GM12878 (cell line): Measurements from ENCODE around the gene ZNF837. TPM values are rescaled to one million over a fixed set of nuclear protein-coding genes. Genes with fewer than 3 reads are reported as not detected.
A peak's percentile ranks its signal among the peaks of the same experiment; 100 is the strongest.
"Not testable (repeated sequence)": the region's sequence is repeated elsewhere in the genome, so short reads cannot be mapped to it uniquely, and the experiment has no call there.

Experiments
- ATAC-seq: fragments of 200-7000 bp; cut with Tn5 transposase; 3 replicates; pipeline ENCODE4 v1.9.1; 2020; ENCODE audit warnings: mild to moderate bottlenecking, moderate library complexity
- BruUV-seq: library from RNA; stranded (reverse); fragments of 400-500 nt; replicated peaks from 2 replicates; lab custom pipeline; 2021; lab: Mats Ljungman, UMichigan
- CTCF ChIA-PET: fragments of 300-600 bp; sonication (Branson Sonifier 250); formaldehyde crosslinking; extraction: SDS; loops from one replicate; lab custom pipeline; 2021; ENCODE audit warnings: inconsistent platforms; lab: Yijun Ruan, JAX
- POLR2A ChIA-PET: fragments of 350-600 bp; formaldehyde crosslinking; extraction: SDS; loops from one replicate; lab custom pipeline; 2021; ENCODE audit warnings: inconsistent platforms; lab: Charles Lee
- RAD21 ChIA-PET: fragments of 300-600 bp; sonication (Branson Sonifier 250); formaldehyde crosslinking; loops from one replicate; lab custom pipeline; 2023; ENCODE audit warnings: antibody characterized with exemption; ENCODE audit not compliant: unreplicated experiment; lab: Charles Lee
- SMC1A ChIA-PET: fragments of 300-600 bp; sonication (Branson Sonifier 250); formaldehyde crosslinking; loops from one replicate; lab custom pipeline; 2023; ENCODE audit not compliant: unreplicated experiment, uncharacterized antibody; lab: Charles Lee
- DNase-seq: peaks from one replicate; pipeline ENCODE4 v3.0.0-alpha.2; 2011; ENCODE audit warnings: low read depth, low spot score
- FAIRE-seq: peaks from 3 replicates; lab custom pipeline; 2011; peaks lifted over from hg19 to GRCh38; lab: Jason Lieb, UNC
- H2AFZ ChIP-seq: 2 replicates; pipeline ENCODE4 v1.6.0; 2011; ENCODE audit warnings: low read depth, low read length, control low read depth; ENCODE audit not compliant: control insufficient read depth
- H3K27ac ChIP-seq: 2 replicates; pipeline ENCODE4 v1.5.1; 2011; ENCODE audit warnings: control low read depth; ENCODE audit not compliant: control insufficient read depth, insufficient read depth
- H3K27me3 ChIP-seq, 2 experiments: replicated peaks in 1 of 2; 2 replicates each; pipeline versions ENCODE4 v1.6.0 to v1.6.1; 2011; ENCODE audit warnings: low read length in 1 of 2; ENCODE audit not compliant: control insufficient read depth in 2 of 2, insufficient read depth in 2 of 2
- H3K36me3 ChIP-seq, 2 experiments: 2 replicates each; pipeline ENCODE4 v1.5.1; 2011; ENCODE audit warnings: low read length in 1 of 2; ENCODE audit not compliant: control insufficient read depth in 2 of 2, insufficient read depth in 2 of 2
- H3K4me1 ChIP-seq: 2 replicates; pipeline ENCODE4 v1.6.1; 2011; ENCODE audit warnings: mild to moderate bottlenecking, low read length, moderate library complexity, mixed read lengths; ENCODE audit not compliant: control insufficient read depth, insufficient read depth
- H3K4me2 ChIP-seq: 2 replicates; pipeline ENCODE4 v1.6.0; 2011; ENCODE audit warnings: control low read depth; ENCODE audit not compliant: control insufficient read depth, insufficient read depth
- H3K4me3 ChIP-seq: fragments of 200-600 bp; sonication (generic); 2 replicates; pipeline ENCODE4 v1.5.1; 2016
- H3K79me2 ChIP-seq: 2 replicates; pipeline ENCODE4 v1.6.0; 2011; ENCODE audit warnings: low read length; ENCODE audit not compliant: control insufficient read depth, insufficient read depth
- H3K9ac ChIP-seq: 2 replicates; pipeline ENCODE4 v1.8.0; 2011; ENCODE audit warnings: low read length, control low read depth, mixed read lengths; ENCODE audit not compliant: control insufficient read depth, insufficient read depth
- H3K9me3 ChIP-seq: replicated peaks from 3 replicates; pipeline ENCODE4 v1.5.1; 2011; ENCODE audit warnings: mild to moderate bottlenecking, low read length; ENCODE audit not compliant: control insufficient read depth, insufficient read depth
- H4K20me1 ChIP-seq: 2 replicates; pipeline ENCODE4 v1.6.0; 2011; ENCODE audit not compliant: control insufficient read depth, insufficient read depth
- CHD1 ChIP-seq: IDR thresholded peaks from 2 replicates; pipeline ENCODE4 v1.6.1; 2012; ENCODE audit warnings: low read depth, low read length, improper control_type of control experiment
- CHD4 ChIP-seq: fragments of 200-600 bp; sonication (generic); IDR thresholded peaks from 2 replicates; pipeline ENCODE4 v1.6.1; 2016; ENCODE audit warnings: mild to moderate bottlenecking
- DPF2 ChIP-seq: fragments of 450-650 bp; IDR thresholded peaks from 2 replicates; pipeline ENCODE4 v1.6.1; 2017; ENCODE audit warnings: mild to moderate bottlenecking
- EED ChIP-seq: sonication (generic); IDR thresholded peaks from 2 replicates; pipeline ENCODE4 v1.6.1; 2016; ENCODE audit warnings: antibody characterized with exemption, low read depth
- GABPA ChIP-seq: IDR thresholded peaks from 2 replicates; pipeline ENCODE4 v1.6.1; 2014; ENCODE audit warnings: antibody characterized with exemption, low read depth, mild to moderate bottlenecking, inconsistent platforms
- HDGF ChIP-seq: fragments of 450-650 bp; IDR thresholded peaks from 2 replicates; pipeline ENCODE4 v1.6.1; 2016; ENCODE audit warnings: antibody characterized with exemption
- NR2F1 ChIP-seq: fragments of 450-650 bp; conservative IDR thresholded peaks from 2 replicates; pipeline ENCODE4 v1.6.1; 2017; ENCODE audit warnings: mild to moderate bottlenecking
- POLR2A ChIP-seq: IDR thresholded peaks from 2 replicates; pipeline ENCODE4 v1.6.1; 2011; ENCODE audit warnings: low read depth, mild to moderate bottlenecking, low read length
- SMAD1 ChIP-seq: fragments of 450-650 bp; IDR thresholded peaks from 2 replicates; pipeline ENCODE4 v1.6.1; 2018; ENCODE audit warnings: mild to moderate bottlenecking, low read depth; ENCODE audit not compliant: partially characterized antibody
- SP1 ChIP-seq: IDR thresholded peaks from one replicate; pipeline ENCODE4 v1.6.1; 2011; ENCODE audit warnings: low read depth, low read length
- SPI1 ChIP-seq: IDR thresholded peaks from 2 replicates; pipeline ENCODE4 v1.6.1; 2011; ENCODE audit warnings: low read depth, mild to moderate bottlenecking, low read length, moderate library complexity, borderline replicate concordance; ENCODE audit not compliant: insufficient read depth
- ZNF207 ChIP-seq: fragments of 450-650 bp; IDR thresholded peaks from 2 replicates; pipeline ENCODE4 v1.6.1; 2014; ENCODE audit warnings: antibody characterized with exemption, mild to moderate bottlenecking, borderline replicate concordance
- WGBS: methylation state at CpG from one replicate; pipeline ENCODE4 v1.1.6; 2016; ENCODE audit warnings: low lambda C conversion rate; ENCODE audit not compliant: insufficient replicate concordance, insufficient coverage; ENCODE audit errors: missing lambda C conversion rate; 5-methylcytosine and 5-hydroxymethylcytosine counted together
- in situ Hi-C: fragments of 300-500 bp; cut with MboI; formaldehyde crosslinking; loops from 9 replicates; pipeline ENCODE4 v1.14.3; 2018; ENCODE audit warnings: mixed read lengths
- intact Hi-C: fragments of 100-400 bp; cut with micrococcal nuclease; formaldehyde crosslinking; loops from one replicate; pipeline ENCODE4 v1.14.2; 2022; ENCODE audit not compliant: unreplicated experiment
- polyA plus RNA-seq, 11 experiments: library from polyadenylated mRNA; depleted of rRNA in 4 of 11; unstranded in 6 of 11; stranded (reverse) in 5 of 11; fragments of >200 nt; fragmentation: Nextera tagmentation in 4 of 11; fragmentation: Illumina TruSeq in 1 of 11; extraction: Ambion mirVana in 4 of 11; extraction: Trizol in 1 of 11; gene quantifications; 1 replicate in 1 of 11; 2 replicates in 10 of 11; pipeline versions ENCODE4 v1.2.1 to v1.2.3, GENCODE V29; 2011 to 2016; ENCODE audit warnings: inconsistent platforms in 2 of 11, missing spikeins in 2 of 11, low read depth in 1 of 11
- total RNA-seq, 4 experiments: library from RNA; depleted of rRNA in 3 of 4; stranded (reverse); fragments of >200 nt in 3 of 4; fragmentation: Illumina TruSeq in 1 of 4; extraction: Trizol in 1 of 4; gene quantifications; 2 replicates each; pipeline versions ENCODE4 v1.2.1 to v1.2.3, GENCODE V29; 2013 to 2021
- TF ChIP-seq, protein P1 (sequence below): fragments of 450-650 bp; formaldehyde crosslinking; IDR thresholded peaks from 2 replicates; pipeline ENCODE4 v1.4.0; 2020; ENCODE audit warnings: mild to moderate bottlenecking, moderate library complexity
- TF ChIP-seq, protein P2 (sequence below): IDR thresholded peaks from 2 replicates; pipeline ENCODE4 v1.6.1; 2011; ENCODE audit warnings: low read depth, low read length, improper control_type of control experiment, borderline replicate concordance

Gene ZNF837
- total and polyA plus RNA-seq, 10 of the 15 experiments (the other 5 are each of a cell fraction or from before 2014, with no cell fraction given) = 0.07 to 2.9 (median 2.0) TPM; not detected in 2

DNA sequence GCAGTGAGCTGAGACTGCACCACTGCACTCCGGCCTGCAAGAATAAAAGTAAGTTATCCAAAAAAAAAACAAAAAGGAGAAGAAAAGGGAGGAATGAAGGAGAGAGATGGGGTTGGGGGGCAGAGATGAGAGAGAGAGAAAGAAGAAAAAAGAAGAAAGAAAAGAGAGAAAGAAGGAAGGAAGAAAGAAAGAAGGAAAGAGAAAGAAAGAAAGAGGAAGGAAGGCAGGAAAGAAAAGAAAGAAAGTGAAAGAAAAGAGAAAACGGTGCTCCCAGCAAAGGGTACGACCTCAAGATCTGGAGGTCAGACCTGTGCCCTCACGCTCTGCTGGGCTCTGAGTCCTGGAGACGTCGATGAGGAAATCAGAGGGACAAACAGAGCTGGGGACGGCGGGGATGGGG lies 31.2 kb downstream of the ZNF837 start:
- TF ChIP-seq SPI1 (no peak), SMAD1 (no peak), ZNF207 (no peak), DPF2 (no peak), CHD1 (no peak), GABPA (no peak), NR2F1 (no peak), EED (no peak), SP1 (no peak), POLR2A (no peak), HDGF (no peak), CHD4 (no peak)
- TF ChIP-seq, protein P1, sequence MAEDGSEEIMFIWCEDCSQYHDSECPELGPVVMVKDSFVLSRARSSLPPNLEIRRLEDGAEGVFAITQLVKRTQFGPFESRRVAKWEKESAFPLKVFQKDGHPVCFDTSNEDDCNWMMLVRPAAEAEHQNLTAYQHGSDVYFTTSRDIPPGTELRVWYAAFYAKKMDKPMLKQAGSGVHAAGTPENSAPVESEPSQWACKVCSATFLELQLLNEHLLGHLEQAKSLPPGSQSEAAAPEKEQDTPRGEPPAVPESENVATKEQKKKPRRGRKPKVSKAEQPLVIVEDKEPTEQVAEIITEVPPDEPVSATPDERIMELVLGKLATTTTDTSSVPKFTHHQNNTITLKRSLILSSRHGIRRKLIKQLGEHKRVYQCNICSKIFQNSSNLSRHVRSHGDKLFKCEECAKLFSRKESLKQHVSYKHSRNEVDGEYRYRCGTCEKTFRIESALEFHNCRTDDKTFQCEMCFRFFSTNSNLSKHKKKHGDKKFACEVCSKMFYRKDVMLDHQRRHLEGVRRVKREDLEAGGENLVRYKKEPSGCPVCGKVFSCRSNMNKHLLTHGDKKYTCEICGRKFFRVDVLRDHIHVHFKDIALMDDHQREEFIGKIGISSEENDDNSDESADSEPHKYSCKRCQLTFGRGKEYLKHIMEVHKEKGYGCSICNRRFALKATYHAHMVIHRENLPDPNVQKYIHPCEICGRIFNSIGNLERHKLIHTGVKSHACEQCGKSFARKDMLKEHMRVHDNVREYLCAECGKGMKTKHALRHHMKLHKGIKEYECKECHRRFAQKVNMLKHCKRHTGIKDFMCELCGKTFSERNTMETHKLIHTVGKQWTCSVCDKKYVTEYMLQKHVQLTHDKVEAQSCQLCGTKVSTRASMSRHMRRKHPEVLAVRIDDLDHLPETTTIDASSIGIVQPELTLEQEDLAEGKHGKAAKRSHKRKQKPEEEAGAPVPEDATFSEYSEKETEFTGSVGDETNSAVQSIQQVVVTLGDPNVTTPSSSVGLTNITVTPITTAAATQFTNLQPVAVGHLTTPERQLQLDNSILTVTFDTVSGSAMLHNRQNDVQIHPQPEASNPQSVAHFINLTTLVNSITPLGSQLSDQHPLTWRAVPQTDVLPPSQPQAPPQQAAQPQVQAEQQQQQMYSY (CRISPR knock-in tag) = no peak
- TF ChIP-seq, protein P2, sequence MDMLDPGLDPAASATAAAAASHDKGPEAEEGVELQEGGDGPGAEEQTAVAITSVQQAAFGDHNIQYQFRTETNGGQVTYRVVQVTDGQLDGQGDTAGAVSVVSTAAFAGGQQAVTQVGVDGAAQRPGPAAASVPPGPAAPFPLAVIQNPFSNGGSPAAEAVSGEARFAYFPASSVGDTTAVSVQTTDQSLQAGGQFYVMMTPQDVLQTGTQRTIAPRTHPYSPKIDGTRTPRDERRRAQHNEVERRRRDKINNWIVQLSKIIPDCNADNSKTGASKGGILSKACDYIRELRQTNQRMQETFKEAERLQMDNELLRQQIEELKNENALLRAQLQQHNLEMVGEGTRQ = no peak
- H3K79me2 ChIP-seq = no peaks in the 10 kb centered on the region; the same call in 1 of the 2 replicates
- H3K27me3 ChIP-seq = no peaks in the 10 kb centered on the region
- H3K4me2 ChIP-seq = no peak overlapping the region; the same call in 1 of the 2 replicates
- ChIA-PET RAD21 (interaction anchor here (3.6 kb wide), 1 partner anchor 13 kb away, joined by 18 read pairs; the partner anchor contains the start of gene ZNF497), POLR2A (interaction anchor here (1.6 kb wide), 1 partner anchor 13 kb away, joined by 9 read pairs; the partner anchor contains the start of gene ZNF497), CTCF (no interaction called here), SMC1A (no interaction called here)
- 0 out of 2 replicates have a peak, but pooled peaks cover 3% of the 10 kb centered on the region for H3K4me1 ChIP-seq
- WGBS = 61% methylated on average over 8 of the region's 8 CpGs
- DNase-seq = no peak
- ATAC-seq = no peak
- no peak overlapping the region for H3K27ac ChIP-seq
- H4K20me1 ChIP-seq = no peaks in the 10 kb centered on the region
- no peak overlapping the region for H3K4me3 ChIP-seq
- H3K9ac ChIP-seq = no peak overlapping the region; the same call in 1 of the 2 replicates
- intact Hi-C loops = no loop called here
- in situ Hi-C loops = no loop called here
- no TSS peak for BruUV-seq
- H3K36me3 ChIP-seq = no peaks in the 10 kb centered on the region
- no peak overlapping the region for H2AFZ ChIP-seq
- no peaks in the 10 kb centered on the region for H3K9me3 ChIP-seq
- FAIRE-seq = no peak

GRCh38 chr19:58348080-58348479 lies 32.8 kb downstream of the ZNF837 start:
- H3K4me1 ChIP-seq, DNase-seq, in situ Hi-C loops, H3K27me3 ChIP-seq, H4K20me1 ChIP-seq, BruUV-seq, FAIRE-seq, H3K79me2 ChIP-seq, H3K9me3 ChIP-seq, intact Hi-C loops, H3K36me3 ChIP-seq: not testable (repeated sequence)
- peak; percentile 8 for ATAC-seq
- H3K4me2 ChIP-seq = peak overlapping the region; percentile 86
- H3K4me3 ChIP-seq = peak overlapping the region; percentile 87
- peak overlapping the region; percentile 66 for H3K9ac ChIP-seq
- H2AFZ ChIP-seq = peak overlapping the region; percentile 93
- POLR2A ChIA-PET = interaction anchor here (0.6 to 3.6 kb wide), 10 partner anchors 9 to 213 kb away, joined by 3 to 37 read pairs (median 4); partner anchors contain the start of genes TRIM28, ZNF497, ZNF584 and ZNF837
- 39% methylated on average over 12 of the region's 12 CpGs for WGBS
- SMC1A ChIA-PET = interaction anchor here (0.7 to 3.0 kb wide), 4 partner anchors 14 to 21 kb away, joined by 3 to 17 read pairs (median 6); partner anchors contain the start of genes ZNF497 and ZSCAN22
- CTCF ChIA-PET = interaction anchor here (0.7 to 2.6 kb wide), 5 partner anchors 15 to 882 kb away, joined by 3 to 13 read pairs (median 4); partner anchors contain the start of genes ZBTB45 and ZNF497
- 0 out of 2 replicates have a peak overlapping the region, but pooled peaks have one; percentile 44 for H3K27ac ChIP-seq
- RAD21 ChIA-PET = interaction anchor here (0.8 to 3.6 kb wide), 2 partner anchors 14 to 185 kb away, joined by 3 to 18 read pairs; partner anchors contain the start of gene ZNF497
